H7 (cell line): ENCODE data around the gene TTC7B. TPM values are rescaled to one million over a fixed set of nuclear protein-coding genes. Genes with fewer than 3 reads are reported as not detected.
A peak's percentile ranks its signal among the peaks of the same experiment; 100 is the strongest.

ENCODE experiments used
- DNase-seq: peaks from one replicate; pipeline ENCODE4 v3.0.0; 2012
- H3K27me3 ChIP-seq: 2 replicates; pipeline ENCODE4 v1.6.0; 2011; ENCODE audit warnings: mild to moderate bottlenecking, low read length; ENCODE audit not compliant: control insufficient read depth, insufficient read depth
- H3K36me3 ChIP-seq: replicated peaks from 2 replicates; pipeline ENCODE4 v1.5.1; 2011; ENCODE audit warnings: low read length; ENCODE audit not compliant: control insufficient read depth, insufficient read depth
- H3K4me3 ChIP-seq: 2 replicates; pipeline ENCODE4 v1.5.1; 2011; ENCODE audit warnings: low read depth, mild to moderate bottlenecking, control low read depth, low read length, moderate library complexity; ENCODE audit not compliant: insufficient read depth
- total RNA-seq: library from RNA; depleted of rRNA; stranded (reverse); fragments of >200 nt; shearing (Covaris generic); gene quantifications from 2 replicates; pipeline ENCODE4 v1.2.3, GENCODE V29; 2014

Gene TTC7B
- total RNA-seq, 1 experiment from 2014 or later = 27.4 TPM

GRCh38 chr14:90541076-90541634, 275.1 kb downstream of the TTC7B start:
- H3K27me3 ChIP-seq = no peaks in the 10 kb centered on the region
- no peak overlapping the region for H3K4me3 ChIP-seq
- no peaks in the 10 kb centered on the region for H3K36me3 ChIP-seq
- no peak for DNase-seq

GRCh38 chr14:90540437-90540836, 275.8 kb downstream of the TTC7B start:
- Histone ChIP-seq H3K27me3 (no peaks in the 10 kb centered on the region), H3K36me3 (no peaks in the 10 kb centered on the region), H3K4me3 (no peak overlapping the region)
- DNase-seq = no peak

- Histone ChIP-seq H3K36me3 (no peaks in the 10 kb centered on the region), H3K4me3 (no peak overlapping the region), H3K27me3 (no peaks in the 10 kb centered on the region)
- no peak for DNase-seq
These were observed 276.2 kb downstream of the TTC7B start for GRCh38 chr14:90539996-90540395.

DNA sequence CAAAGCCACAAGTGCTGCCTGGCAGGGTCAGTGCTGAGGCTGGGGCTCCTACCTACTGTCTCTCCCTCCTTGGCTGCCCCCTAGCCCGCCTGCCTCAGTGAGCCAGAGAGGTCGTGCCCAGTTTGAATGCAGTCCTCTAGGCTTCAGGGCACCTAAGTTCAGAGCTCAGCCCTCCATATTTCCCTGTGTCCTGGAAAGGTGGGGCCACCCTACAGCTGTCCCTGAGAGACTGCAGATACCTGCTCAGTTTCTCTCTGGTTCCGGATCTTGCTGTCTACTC, 276.8 kb downstream of the TTC7B start:
- no peaks in the 10 kb centered on the region for H3K36me3 ChIP-seq

DNA sequence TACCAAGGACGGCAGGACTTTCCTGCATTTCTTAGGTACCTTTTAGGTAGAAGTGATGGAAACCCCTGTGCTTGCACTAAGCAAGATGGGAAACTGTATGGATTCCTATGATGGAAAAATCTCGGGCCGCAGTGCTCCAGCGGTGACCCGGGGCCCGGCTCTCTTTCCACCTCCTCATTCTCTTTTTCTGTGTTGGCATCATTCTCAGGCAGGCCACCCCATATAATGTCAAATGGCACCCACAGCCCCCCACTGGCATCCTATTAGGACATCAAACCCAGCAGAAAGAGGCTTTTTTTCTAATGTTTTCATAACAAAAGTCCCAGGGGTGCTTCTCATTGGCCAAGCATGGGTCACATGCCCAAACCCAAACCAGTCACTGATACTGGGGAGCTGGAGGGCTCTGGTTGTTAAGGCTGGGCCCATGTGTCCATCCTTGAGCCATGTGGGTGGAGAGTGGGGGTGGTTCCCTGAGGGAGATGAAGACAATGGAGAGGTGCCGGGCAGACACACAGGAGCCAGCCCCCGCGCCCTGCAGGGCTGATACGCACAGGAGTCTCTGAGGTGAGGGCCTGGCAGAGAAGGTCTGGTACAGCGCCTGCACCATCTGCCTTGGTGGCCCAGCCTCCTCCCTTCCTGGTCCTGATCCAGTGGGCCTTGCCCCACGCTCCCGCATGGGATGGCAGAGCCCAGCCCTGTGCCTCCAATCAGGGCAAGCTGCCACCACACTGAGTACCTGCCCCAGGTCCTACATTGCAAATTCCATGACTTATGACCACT, 277.3 kb downstream of the TTC7B start:
- no peak overlapping the region for H3K4me3 ChIP-seq
- H3K27me3 ChIP-seq = no peaks in the 10 kb centered on the region
- H3K36me3 ChIP-seq = no peaks in the 10 kb centered on the region
- DNase-seq = no peak

More for the DNA sequence above, 276.8 kb downstream of the TTC7B start:
- no peak overlapping the region for H3K4me3 ChIP-seq
- no peaks in the 10 kb centered on the region for H3K27me3 ChIP-seq
- no peak for DNase-seq

DNA sequence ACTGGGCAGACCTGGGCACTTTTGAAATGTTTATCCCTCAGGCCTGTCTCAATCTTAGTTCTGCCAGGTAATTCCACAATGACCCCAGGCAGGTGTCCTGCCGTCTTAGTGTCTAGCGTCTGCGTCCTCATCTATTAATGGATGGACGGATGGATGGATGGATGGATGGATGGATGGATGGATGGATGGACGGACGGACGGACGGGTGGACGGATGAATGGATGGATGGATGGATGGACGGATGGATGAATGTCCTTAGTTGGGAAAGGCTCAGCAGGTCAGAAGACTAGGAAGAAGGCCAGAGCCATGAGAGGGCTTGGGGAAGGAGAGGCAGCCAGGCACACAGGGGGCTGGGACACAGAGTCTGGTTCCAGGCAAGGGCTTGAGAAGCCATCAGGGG, 278.1 kb downstream of the TTC7B start:
- Histone ChIP-seq H3K27me3 (no peaks in the 10 kb centered on the region), H3K36me3 (no peaks in the 10 kb centered on the region), H3K4me3 (no peak overlapping the region)
- DNase-seq = no peak

DNA sequence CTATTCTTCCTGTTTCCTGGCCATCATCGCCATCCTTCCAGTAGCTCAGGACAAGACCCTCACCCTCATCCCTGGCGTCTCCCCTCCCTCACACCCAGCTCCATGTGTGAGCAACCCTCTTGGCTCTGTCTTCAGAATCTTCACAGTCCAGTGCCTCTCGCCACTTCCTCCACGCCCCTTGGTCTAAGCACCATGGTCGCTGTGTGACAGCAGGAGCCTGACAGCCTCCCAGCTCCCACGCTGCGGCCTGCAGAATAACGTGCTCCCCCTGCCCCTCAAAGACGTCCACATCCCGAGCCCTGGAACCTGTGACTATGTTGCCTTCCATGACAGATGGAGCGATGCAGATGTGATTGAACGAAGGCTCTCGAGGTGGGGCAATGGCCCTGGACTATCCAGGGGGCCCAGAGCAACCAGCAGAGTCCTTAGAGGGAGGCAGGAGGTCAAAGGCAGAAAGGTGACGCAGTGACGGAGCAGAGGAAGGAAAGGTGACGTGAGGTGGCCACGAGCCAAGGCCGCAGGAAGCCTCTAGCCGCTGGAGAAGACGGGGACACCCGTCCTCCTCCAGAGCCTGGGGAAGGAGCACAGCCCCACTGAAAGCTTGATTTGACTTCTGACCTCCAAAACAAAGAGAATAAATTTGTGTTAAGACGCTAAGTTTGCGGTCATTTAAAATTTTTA, 279.6 kb downstream of the TTC7B start:
- Histone ChIP-seq H3K36me3 (no peaks in the 10 kb centered on the region), H3K27me3 (no peaks in the 10 kb centered on the region), H3K4me3 (no peak overlapping the region)
- no peak for DNase-seq

DNA sequence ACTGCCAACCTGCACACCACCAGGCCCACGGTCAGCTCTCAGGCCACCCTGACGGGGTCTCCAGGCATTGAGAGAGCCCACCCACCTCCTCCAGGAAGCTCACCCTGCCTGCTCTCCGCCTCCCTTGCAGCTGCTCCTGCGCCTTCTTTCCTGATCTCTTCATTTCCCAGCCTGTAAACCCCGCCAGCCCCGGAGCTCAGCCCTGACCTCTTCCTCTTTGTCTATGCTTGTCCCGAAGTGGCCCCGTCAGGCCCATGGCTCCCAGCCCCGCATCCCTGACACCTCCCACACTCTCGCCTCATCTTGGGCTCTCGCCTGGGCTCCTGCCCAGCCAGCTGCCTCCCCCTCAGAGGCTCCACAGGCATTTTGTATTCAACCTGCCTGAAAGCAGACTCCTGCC, 280.1 kb downstream of the TTC7B start:
- no peaks in the 10 kb centered on the region for H3K36me3 ChIP-seq
- H3K4me3 ChIP-seq = no peak overlapping the region
- peak; percentile 68 for DNase-seq
- no peaks in the 10 kb centered on the region for H3K27me3 ChIP-seq

GRCh38 chr14:90535556-90536090, 280.6 kb downstream of the TTC7B start:
- Histone ChIP-seq H3K27me3 (no peaks in the 10 kb centered on the region), H3K36me3 (no peaks in the 10 kb centered on the region), H3K4me3 (no peak overlapping the region)
- DNase-seq = no peak

GRCh38 chr14:90534838-90535555, 281.2 kb downstream of the TTC7B start:
- DNase-seq = peak; percentile 77
- Histone ChIP-seq H3K27me3 (no peaks in the 10 kb centered on the region), H3K4me3 (no peak overlapping the region), H3K36me3 (no peaks in the 10 kb centered on the region)

GRCh38 chr14:90534091-90534837, 282.0 kb downstream of the TTC7B start:
- no peaks in the 10 kb centered on the region for H3K27me3 ChIP-seq
- no peak overlapping the region for H3K4me3 ChIP-seq
- DNase-seq = no peak
- no peaks in the 10 kb centered on the region for H3K36me3 ChIP-seq

- no peak for DNase-seq
- no peak overlapping the region for H3K4me3 ChIP-seq
- H3K27me3 ChIP-seq = no peaks in the 10 kb centered on the region
- no peaks in the 10 kb centered on the region for H3K36me3 ChIP-seq
These were observed 282.6 kb downstream of the TTC7B start for GRCh38 chr14:90533591-90534021.

- DNase-seq = peak; percentile 67
- no peaks in the 10 kb centered on the region for H3K36me3 ChIP-seq
These were observed 283.3 kb downstream of the TTC7B start for GRCh38 chr14:90532826-90533525.

More at GRCh38 chr14:90532826-90533525, 283.3 kb downstream of the TTC7B start:
- Histone ChIP-seq H3K27me3 (no peaks in the 10 kb centered on the region), H3K4me3 (no peak overlapping the region)
